Tibial nerve (tissue), 4 donors: Measurements from ENCODE around the gene SFT2D3.

Experiments
- CTCF ChIP-seq, 5 experiments: fragments of 200-600 bp in 3 of 5; fragments of 450-650 bp in 2 of 5; sonication (generic) in 3 of 5; IDR thresholded peaks; one replicate each; pipeline ENCODE4 v1.5.1; 2016 to 2019; ENCODE audit warnings: antibody characterized with exemption in 5 of 5, mild to moderate bottlenecking in 3 of 5, moderate library complexity in 2 of 5
- EP300 ChIP-seq, 2 donors: sonication (generic); formaldehyde crosslinking; IDR thresholded peaks; one replicate each; pipeline ENCODE4 v1.6.1; 2017; ENCODE audit warnings: antibody characterized with exemption in 2 of 2, mild to moderate bottlenecking in 1 of 2
- POLR2A ChIP-seq, 2 donors: fragments of 450-650 bp; IDR thresholded peaks; one replicate each; pipeline ENCODE4 v1.6.1; 2017; ENCODE audit warnings: antibody characterized with exemption in 2 of 2, mild to moderate bottlenecking in 2 of 2, moderate library complexity in 2 of 2

GRCh38 chr2:127739800-127740199 lies 38.5 kb downstream of the SFT2D3 start:
- no peak for TF ChIP-seq CTCF (IDR thresholded peaks at IDR 0.05)
- no peak for TF ChIP-seq POLR2A (IDR thresholded peaks at IDR 0.05)
- no peak for TF ChIP-seq EP300 (IDR thresholded peaks at IDR 0.05)
